ENCODE data around the gene TJAP1.

TJAP1 gene

GRCh38 chr6:43508481-43509141 is 31.2 kb downstream of the TJAP1 start:
- no peaks in the 10 kb centered on the region for H3K9me3 ChIP-seq (ENCODE audit: control insufficient read depth in 2 of 2, low read length in 2 of 2)
- peak overlapping the region in 1 of 2 donors; percentile 61 for H3K4me3 ChIP-seq (ENCODE audit: low read length in 2 of 2)
- H3K9ac ChIP-seq (ENCODE audit: low read depth in 1 of 2, low read length in 2 of 2), result no peak overlapping the region
- H3K36me3 ChIP-seq (ENCODE audit: control insufficient read depth in 2 of 2, insufficient read depth in 2 of 2, low read length in 2 of 2), result peaks cover 34 to 38% of the 10 kb centered on the region in 2 donors
- H3K4me1 ChIP-seq (ENCODE audit: control insufficient read depth in 2 of 2, insufficient read depth in 2 of 2, low read length in 2 of 2), result peaks cover 18 to 20% of the 10 kb centered on the region in 2 donors
- no peak overlapping the region for H3K27ac ChIP-seq (ENCODE audit: low read depth in 2 of 2, low read length in 2 of 2)
- H3K27me3 ChIP-seq (ENCODE audit: control insufficient read depth in 2 of 2, insufficient read depth in 2 of 2, low read length in 2 of 2), result peaks cover 8% of the 10 kb centered on the region in 2 donors

- H3K27ac ChIP-seq (ENCODE audit: low read depth in 2 of 2, low read length in 2 of 2), result no peak overlapping the region
- peaks cover 8% of the 10 kb centered on the region in 2 donors for H3K27me3 ChIP-seq (ENCODE audit: control insufficient read depth in 2 of 2, insufficient read depth in 2 of 2, low read length in 2 of 2)
- H3K4me1 ChIP-seq (ENCODE audit: control insufficient read depth in 2 of 2, insufficient read depth in 2 of 2, low read length in 2 of 2), result peaks cover 18 to 20% of the 10 kb centered on the region in 2 donors
- H3K4me3 ChIP-seq (ENCODE audit: low read length in 2 of 2), result peak overlapping the region; percentile 60 to 61
- H3K9me3 ChIP-seq (ENCODE audit: control insufficient read depth in 2 of 2, low read length in 2 of 2), result no peaks in the 10 kb centered on the region
- peak overlapping the region in 1 of 2 donors; percentile 44 for H3K9ac ChIP-seq (ENCODE audit: low read depth in 1 of 2, low read length in 2 of 2)
- peaks cover 33 to 44% of the 10 kb centered on the region in 2 donors for H3K36me3 ChIP-seq (ENCODE audit: control insufficient read depth in 2 of 2, insufficient read depth in 2 of 2, low read length in 2 of 2)
Observed at GRCh38 chr6:43509142-43509983, 32.0 kb downstream of the TJAP1 start.

GRCh38 chr6:43509984-43510826 is 32.8 kb downstream of the TJAP1 start, which contains the start of gene LRRC73:
TSS of gene LRRC73 (minus strand) at chr6:43510346. CDS start at chr6:43509785, 561 bp downstream.
- H3K36me3 ChIP-seq (ENCODE audit: control insufficient read depth in 2 of 2, insufficient read depth in 2 of 2, low read length in 2 of 2), result peaks cover 32 to 44% of the 10 kb centered on the region in 2 donors
- H3K9ac ChIP-seq (ENCODE audit: low read depth in 1 of 2, low read length in 2 of 2), result peak within 1 kb of the TSS; percentile 44 to 65
- no peaks in the 10 kb centered on the region for H3K9me3 ChIP-seq (ENCODE audit: control insufficient read depth in 2 of 2, low read length in 2 of 2)
- H3K27ac ChIP-seq (ENCODE audit: low read depth in 2 of 2, low read length in 2 of 2), result peak within 1 kb of the TSS; percentile 75 to 89
- H3K27me3 ChIP-seq (ENCODE audit: control insufficient read depth in 2 of 2, insufficient read depth in 2 of 2, low read length in 2 of 2), result peaks cover 8% of the 10 kb centered on the region in 2 donors
- H3K4me3 ChIP-seq (ENCODE audit: low read length in 2 of 2), result peak within 1 kb of the TSS; percentile 60 to 75
- peaks cover 20 to 22% of the 10 kb centered on the region in 2 donors for H3K4me1 ChIP-seq (ENCODE audit: control insufficient read depth in 2 of 2, insufficient read depth in 2 of 2, low read length in 2 of 2)

GRCh38 chr6:43510827-43511163 is 33.4 kb downstream of the TJAP1 start:
- peaks cover 25 to 28% of the 10 kb centered on the region in 2 donors for H3K4me1 ChIP-seq (ENCODE audit: control insufficient read depth in 2 of 2, insufficient read depth in 2 of 2, low read length in 2 of 2)
- H3K9ac ChIP-seq (ENCODE audit: low read depth in 1 of 2, low read length in 2 of 2), result peak overlapping the region; percentile 6 to 44
- H3K27me3 ChIP-seq (ENCODE audit: control insufficient read depth in 2 of 2, insufficient read depth in 2 of 2, low read length in 2 of 2), result peaks cover 8% of the 10 kb centered on the region in 2 donors
- no peaks in the 10 kb centered on the region for H3K9me3 ChIP-seq (ENCODE audit: control insufficient read depth in 2 of 2, low read length in 2 of 2)
- H3K36me3 ChIP-seq (ENCODE audit: control insufficient read depth in 2 of 2, insufficient read depth in 2 of 2, low read length in 2 of 2), result peaks cover 32 to 45% of the 10 kb centered on the region in 2 donors
- H3K4me3 ChIP-seq (ENCODE audit: low read length in 2 of 2), result peak overlapping the region; percentile 60 to 75
- H3K27ac ChIP-seq (ENCODE audit: low read depth in 2 of 2, low read length in 2 of 2), result peak overlapping the region; percentile 75 to 89

GRCh38 chr6:43511824-43512415 is 34.5 kb downstream of the TJAP1 start:
- Histone ChIP-seq H3K4me3 (ENCODE audit: low read length in 2 of 2) (no peak overlapping the region), H3K36me3 (ENCODE audit: control insufficient read depth in 2 of 2, insufficient read depth in 2 of 2, low read length in 2 of 2) (peaks cover 32 to 43% of the 10 kb centered on the region in 2 donors), H3K4me1 (ENCODE audit: control insufficient read depth in 2 of 2, insufficient read depth in 2 of 2, low read length in 2 of 2) (peaks cover 29 to 30% of the 10 kb centered on the region in 2 donors), H3K27me3 (ENCODE audit: control insufficient read depth in 2 of 2, insufficient read depth in 2 of 2, low read length in 2 of 2) (peaks cover 8% of the 10 kb centered on the region in 2 donors), H3K9ac (ENCODE audit: low read depth in 1 of 2, low read length in 2 of 2) (no peak overlapping the region), H3K9me3 (ENCODE audit: control insufficient read depth in 2 of 2, low read length in 2 of 2) (no peaks in the 10 kb centered on the region), H3K27ac (ENCODE audit: low read depth in 2 of 2, low read length in 2 of 2) (no peak overlapping the region)

- Histone ChIP-seq H3K36me3 (ENCODE audit: control insufficient read depth in 2 of 2, insufficient read depth in 2 of 2, low read length in 2 of 2) (peaks cover 48 to 60% of the 10 kb centered on the region in 2 donors), H3K9ac (ENCODE audit: low read depth in 1 of 2, low read length in 2 of 2) (peak overlapping the region; percentile 85 to 94), H3K4me3 (ENCODE audit: low read length in 2 of 2) (peak overlapping the region; percentile 86 to 97), H3K4me1 (ENCODE audit: control insufficient read depth in 2 of 2, insufficient read depth in 2 of 2, low read length in 2 of 2) (peaks cover 26 to 27% of the 10 kb centered on the region in 2 donors), H3K27me3 (ENCODE audit: control insufficient read depth in 2 of 2, insufficient read depth in 2 of 2, low read length in 2 of 2) (no peaks in the 10 kb centered on the region), H3K27ac (ENCODE audit: low read depth in 2 of 2, low read length in 2 of 2) (no peak overlapping the region), H3K9me3 (ENCODE audit: control insufficient read depth in 2 of 2, low read length in 2 of 2) (no peaks in the 10 kb centered on the region)
Observed at GRCh38 chr6:43515808-43516207, 38.4 kb downstream of the TJAP1 start.

- H3K9ac ChIP-seq (ENCODE audit: low read depth in 1 of 2, low read length in 2 of 2), result peak overlapping the region; percentile 85 to 94
- H3K4me1 ChIP-seq (ENCODE audit: control insufficient read depth in 2 of 2, insufficient read depth in 2 of 2, low read length in 2 of 2), result peaks cover 22 to 23% of the 10 kb centered on the region in 2 donors
- no peaks in the 10 kb centered on the region for H3K9me3 ChIP-seq (ENCODE audit: control insufficient read depth in 2 of 2, low read length in 2 of 2)
- no peaks in the 10 kb centered on the region for H3K27me3 ChIP-seq (ENCODE audit: control insufficient read depth in 2 of 2, insufficient read depth in 2 of 2, low read length in 2 of 2)
- peak overlapping the region; percentile 86 to 97 for H3K4me3 ChIP-seq (ENCODE audit: low read length in 2 of 2)
- H3K36me3 ChIP-seq (ENCODE audit: control insufficient read depth in 2 of 2, insufficient read depth in 2 of 2, low read length in 2 of 2), result peaks cover 53 to 62% of the 10 kb centered on the region in 2 donors
- peak overlapping the region; percentile 85 to 88 for H3K27ac ChIP-seq (ENCODE audit: low read depth in 2 of 2, low read length in 2 of 2)
Observed at GRCh38 chr6:43516367-43516696, 39.0 kb downstream of the TJAP1 start.

GRCh38 chr6:43516697-43517504 is 39.5 kb downstream of the TJAP1 start, which contains the start of the genes POLR1C and YIPF3:
TSS of gene POLR1C (plus strand) at chr6:43517089. CDS start at chr6:43517110, 21 bp downstream.
TSS of gene YIPF3 (minus strand) at chr6:43516926. CDS start at chr6:43516807, 119 bp downstream.
- Histone ChIP-seq H3K9me3 (ENCODE audit: control insufficient read depth in 2 of 2, low read length in 2 of 2) (no peaks in the 10 kb centered on the region), H3K4me3 (ENCODE audit: low read length in 2 of 2) (peak within 1 kb of the TSS; percentile 86 to 97), H3K27me3 (ENCODE audit: control insufficient read depth in 2 of 2, insufficient read depth in 2 of 2, low read length in 2 of 2) (no peaks in the 10 kb centered on the region), H3K9ac (ENCODE audit: low read depth in 1 of 2, low read length in 2 of 2) (peak within 1 kb of the TSS; percentile 85 to 94), H3K36me3 (ENCODE audit: control insufficient read depth in 2 of 2, insufficient read depth in 2 of 2, low read length in 2 of 2) (peaks cover 50 to 62% of the 10 kb centered on the region in 2 donors), H3K4me1 (ENCODE audit: control insufficient read depth in 2 of 2, insufficient read depth in 2 of 2, low read length in 2 of 2) (peaks cover 21 to 23% of the 10 kb centered on the region in 2 donors), H3K27ac (ENCODE audit: low read depth in 2 of 2, low read length in 2 of 2) (peak within 1 kb of the TSS; percentile 85 to 88)

All from mucosa of rectum (tissue), 2 donors.